ENCODE measurements around the gene LSM7.
A peak's percentile ranks its signal among the peaks of the same experiment; 100 is the strongest.

The LSM7 gene

GRCh38 chr19:2362046-2362969 is 33.9 kb upstream of the LSM7 start:
- H3K9me3 ChIP-seq (ENCODE audit: control insufficient read depth, insufficient read depth, low read depth, low read length) = no peaks in the 10 kb centered on the region
- H3K36me3 ChIP-seq (ENCODE audit: control insufficient read depth, insufficient read depth, low read length) = no peaks in the 10 kb centered on the region
- H3K27me3 ChIP-seq (ENCODE audit: control insufficient read depth, insufficient read depth, low read length) = peaks cover 34% of the 10 kb centered on the region
- no peak overlapping the region for H3K4me3 ChIP-seq (ENCODE audit: low read depth, low read length)
- no peak overlapping the region for H3K27ac ChIP-seq (ENCODE audit: low read depth, low read length)
- H3K9ac ChIP-seq (ENCODE audit: low read length) = no peak overlapping the region
- no peaks in the 10 kb centered on the region for H3K4me1 ChIP-seq (ENCODE audit: control insufficient read depth, insufficient read depth, low read length)

GRCh38 chr19:2361246-2362045 is 33.1 kb upstream of the LSM7 start:
- Histone ChIP-seq H3K27ac (ENCODE audit: low read depth, low read length) (no peak overlapping the region), H3K4me1 (ENCODE audit: control insufficient read depth, insufficient read depth, low read length) (no peaks in the 10 kb centered on the region), H3K9ac (ENCODE audit: low read length) (no peak overlapping the region), H3K9me3 (ENCODE audit: control insufficient read depth, insufficient read depth, low read depth, low read length) (no peaks in the 10 kb centered on the region), H3K27me3 (ENCODE audit: control insufficient read depth, insufficient read depth, low read length) (peaks cover 34% of the 10 kb centered on the region), H3K36me3 (ENCODE audit: control insufficient read depth, insufficient read depth, low read length) (no peaks in the 10 kb centered on the region), H3K4me3 (ENCODE audit: low read depth, low read length) (no peak overlapping the region)

GRCh38 chr19:2360833-2361232 is 32.4 kb upstream of the LSM7 start:
- Histone ChIP-seq H3K27me3 (ENCODE audit: control insufficient read depth, insufficient read depth, low read length) (peaks cover 34% of the 10 kb centered on the region), H3K36me3 (ENCODE audit: control insufficient read depth, insufficient read depth, low read length) (no peaks in the 10 kb centered on the region), H3K9me3 (ENCODE audit: control insufficient read depth, insufficient read depth, low read depth, low read length) (no peaks in the 10 kb centered on the region)

GRCh38 chr19:2359992-2360685 is 31.8 kb upstream of the LSM7 start, which contains the start of gene TMPRSS9:
TMPRSS9 (plus strand) TSS chr19:2360265; CDS start chr19:2389786, 29,521 bp downstream.
- H3K9me3 ChIP-seq (ENCODE audit: control insufficient read depth, insufficient read depth, low read depth, low read length) = no peaks in the 10 kb centered on the region
- no peak within 1 kb of the TSS for H3K9ac ChIP-seq (ENCODE audit: low read length)
- no peaks in the 10 kb centered on the region for H3K4me1 ChIP-seq (ENCODE audit: control insufficient read depth, insufficient read depth, low read length)
- H3K27me3 ChIP-seq (ENCODE audit: control insufficient read depth, insufficient read depth, low read length) = peaks cover 34% of the 10 kb centered on the region
- H3K27ac ChIP-seq (ENCODE audit: low read depth, low read length) = no peak within 1 kb of the TSS
- no peaks in the 10 kb centered on the region for H3K36me3 ChIP-seq (ENCODE audit: control insufficient read depth, insufficient read depth, low read length)
- peak within 1 kb of the TSS; percentile 41 for H3K4me3 ChIP-seq (ENCODE audit: low read depth, low read length)

More at GRCh38 chr19:2360833-2361232, 32.4 kb upstream of the LSM7 start:
- Histone ChIP-seq H3K4me1 (ENCODE audit: control insufficient read depth, insufficient read depth, low read length) (no peaks in the 10 kb centered on the region), H3K4me3 (ENCODE audit: low read depth, low read length) (no peak overlapping the region), H3K27ac (ENCODE audit: low read depth, low read length) (no peak overlapping the region), H3K9ac (ENCODE audit: low read length) (no peak overlapping the region)

- peaks cover 2% of the 10 kb centered on the region; the same call in 1 of the 2 replicates for H3K36me3 ChIP-seq (ENCODE audit: control insufficient read depth, insufficient read depth, low read length)
- no peaks in the 10 kb centered on the region for H3K4me1 ChIP-seq (ENCODE audit: control insufficient read depth, insufficient read depth, low read length)
- H3K27me3 ChIP-seq (ENCODE audit: control insufficient read depth, insufficient read depth, low read length) = peaks cover 34% of the 10 kb centered on the region
- no peaks in the 10 kb centered on the region for H3K9me3 ChIP-seq (ENCODE audit: control insufficient read depth, insufficient read depth, low read depth, low read length)
- H3K27ac ChIP-seq (ENCODE audit: low read depth, low read length) = no peak overlapping the region
- H3K4me3 ChIP-seq (ENCODE audit: low read depth, low read length) = no peak overlapping the region
- no peak overlapping the region for H3K9ac ChIP-seq (ENCODE audit: low read length)
Observed at GRCh38 chr19:2358548-2359173, 30.3 kb upstream of the LSM7 start.

GRCh38 chr19:2357279-2358206 is 29.2 kb upstream of the LSM7 start:
- Histone ChIP-seq H3K27ac (ENCODE audit: low read depth, low read length) (no peak overlapping the region), H3K9ac (ENCODE audit: low read length) (no peak overlapping the region)

GRCh38 chr19:2356036-2356646 is 27.8 kb upstream of the LSM7 start:
- Histone ChIP-seq H3K27me3 (ENCODE audit: control insufficient read depth, insufficient read depth, low read length) (peaks cover 29% of the 10 kb centered on the region), H3K4me1 (ENCODE audit: control insufficient read depth, insufficient read depth, low read length) (no peaks in the 10 kb centered on the region), H3K36me3 (ENCODE audit: control insufficient read depth, insufficient read depth, low read length) (peaks cover 4% of the 10 kb centered on the region; the same call in 1 of the 2 replicates), H3K9ac (ENCODE audit: low read length) (no peak overlapping the region), H3K9me3 (ENCODE audit: control insufficient read depth, insufficient read depth, low read depth, low read length) (no peaks in the 10 kb centered on the region), H3K27ac (ENCODE audit: low read depth, low read length) (no peak overlapping the region), H3K4me3 (ENCODE audit: low read depth, low read length) (no peak overlapping the region)

More at GRCh38 chr19:2357279-2358206, 29.2 kb upstream of the LSM7 start:
- Histone ChIP-seq H3K4me1 (ENCODE audit: control insufficient read depth, insufficient read depth, low read length) (no peaks in the 10 kb centered on the region), H3K36me3 (ENCODE audit: control insufficient read depth, insufficient read depth, low read length) (peaks cover 4% of the 10 kb centered on the region; the same call in 1 of the 2 replicates), H3K4me3 (ENCODE audit: low read depth, low read length) (no peak overlapping the region), H3K27me3 (ENCODE audit: control insufficient read depth, insufficient read depth, low read length) (peaks cover 34% of the 10 kb centered on the region), H3K9me3 (ENCODE audit: control insufficient read depth, insufficient read depth, low read depth, low read length) (no peaks in the 10 kb centered on the region)

- Histone ChIP-seq H3K27me3 (ENCODE audit: control insufficient read depth, insufficient read depth, low read length) (peaks cover 23% of the 10 kb centered on the region), H3K9me3 (ENCODE audit: control insufficient read depth, insufficient read depth, low read depth, low read length) (no peaks in the 10 kb centered on the region), H3K27ac (ENCODE audit: low read depth, low read length) (no peak overlapping the region), H3K36me3 (ENCODE audit: control insufficient read depth, insufficient read depth, low read length) (peaks cover 9% of the 10 kb centered on the region; the same call in 1 of the 2 replicates), H3K4me3 (ENCODE audit: low read depth, low read length) (no peak overlapping the region), H3K9ac (ENCODE audit: low read length) (no peak overlapping the region), H3K4me1 (ENCODE audit: control insufficient read depth, insufficient read depth, low read length) (no peaks in the 10 kb centered on the region)
Observed at GRCh38 chr19:2355168-2356035, 27.0 kb upstream of the LSM7 start.

GRCh38 chr19:2354670-2355069 is 26.3 kb upstream of the LSM7 start:
- H3K9me3 ChIP-seq (ENCODE audit: control insufficient read depth, insufficient read depth, low read depth, low read length) = no peaks in the 10 kb centered on the region
- no peak overlapping the region for H3K9ac ChIP-seq (ENCODE audit: low read length)
- H3K4me1 ChIP-seq (ENCODE audit: control insufficient read depth, insufficient read depth, low read length) = no peaks in the 10 kb centered on the region
- H3K36me3 ChIP-seq (ENCODE audit: control insufficient read depth, insufficient read depth, low read length) = peaks cover 16% of the 10 kb centered on the region
- H3K27me3 ChIP-seq (ENCODE audit: control insufficient read depth, insufficient read depth, low read length) = peaks cover 18% of the 10 kb centered on the region
- no peak overlapping the region for H3K4me3 ChIP-seq (ENCODE audit: low read depth, low read length)
- no peak overlapping the region for H3K27ac ChIP-seq (ENCODE audit: low read depth, low read length)
